OCI-LY7 (cell line): ENCODE measurements around the gene UBE3A. TPM values are rescaled to one million over a fixed set of nuclear protein-coding genes. Genes with fewer than 3 reads are reported as not detected.
"Not testable (repeated sequence)": the region's sequence is repeated elsewhere in the genome, so short reads cannot be mapped to it uniquely, and the experiment has no call there.

Source experiments
- BruUV-seq: library from RNA; stranded (reverse); fragments of 400-500 nt; replicated peaks from 2 replicates; lab custom pipeline; 2021; lab: Mats Ljungman, UMichigan
- CTCF ChIA-PET: fragments of 300-600 bp; sonication (Branson Sonifier 250); formaldehyde crosslinking; loops from one replicate; lab custom pipeline; 2022; ENCODE audit warnings: antibody characterized with exemption; ENCODE audit not compliant: unreplicated experiment; lab: Charles Lee
- POLR2A ChIA-PET: fragments of 300-600 bp; sonication (Branson Sonifier 250); formaldehyde crosslinking; loops from one replicate; lab custom pipeline; 2022; ENCODE audit warnings: antibody characterized with exemption; lab: Charles Lee
- DNase-seq: peaks from one replicate; pipeline ENCODE4 v3.0.0-alpha.2; 2015; ENCODE audit warnings: low spot score
- H2AFZ ChIP-seq: fragments of 200-600 bp; sonication (generic), shearing (Covaris generic); 2 replicates; pipeline ENCODE4 v1.6.1; 2014; ENCODE audit warnings: mild to moderate bottlenecking, antibody characterized with exemption, low read length, moderate library complexity
- H3K27ac ChIP-seq: fragments of 200-600 bp; sonication (generic); 2 replicates; pipeline ENCODE4 v1.5.1; 2014; ENCODE audit warnings: mixed run types, low read depth, mild to moderate bottlenecking, moderate library complexity, low read length, inconsistent platforms; ENCODE audit not compliant: poor library complexity, severe bottlenecking
- H3K36me3 ChIP-seq: fragments of 200-600 bp; sonication (generic); 2 replicates; pipeline ENCODE4 v1.6.1; 2014; ENCODE audit warnings: mild to moderate bottlenecking, antibody characterized with exemption, low read length, moderate library complexity, mixed read lengths; ENCODE audit not compliant: insufficient read depth
- H3K4me1 ChIP-seq: fragments of 200-600 bp; sonication (generic); 2 replicates; pipeline ENCODE4 v1.5.1; 2014; ENCODE audit warnings: mild to moderate bottlenecking, low read length; ENCODE audit not compliant: insufficient read depth, poor library complexity, severe bottlenecking
- H3K4me2 ChIP-seq: fragments of 200-600 bp; sonication (generic); 2 replicates; pipeline ENCODE4 v1.6.1; 2014; ENCODE audit warnings: mild to moderate bottlenecking, low read length
- H3K4me3 ChIP-seq: fragments of 200-600 bp; sonication (generic); 2 replicates; pipeline ENCODE4 v1.5.1; 2014; ENCODE audit warnings: mild to moderate bottlenecking, low read depth, low read length; ENCODE audit not compliant: poor library complexity, severe bottlenecking
- H3K79me2 ChIP-seq: fragments of 200-600 bp; sonication (generic); 2 replicates; pipeline ENCODE4 v1.6.1; 2016; ENCODE audit warnings: low read depth, mild to moderate bottlenecking, low read length, moderate library complexity, mixed read lengths; ENCODE audit not compliant: insufficient read depth
- H3K9me2 ChIP-seq: fragments of 200-600 bp; sonication (generic); 2 replicates; pipeline ENCODE4 v1.6.1; 2016; ENCODE audit warnings: mild to moderate bottlenecking, low read length, mixed read lengths; ENCODE audit not compliant: insufficient read depth
- H3K9me3 ChIP-seq: fragments of 200-600 bp; sonication (generic); 2 replicates; pipeline ENCODE4 v1.6.1; 2014; ENCODE audit warnings: mild to moderate bottlenecking, mixed run types, low read length, mixed read lengths
- H4K20me1 ChIP-seq: fragments of 200-600 bp; sonication (generic); 2 replicates; pipeline ENCODE4 v1.6.1; 2014; ENCODE audit warnings: mild to moderate bottlenecking, antibody characterized with exemption, low read length, moderate library complexity, mixed read lengths; ENCODE audit not compliant: insufficient read depth
- EZH2phosphoT487 ChIP-seq: fragments of 200-600 bp; sonication (generic); IDR thresholded peaks from 2 replicates; pipeline ENCODE4 v1.6.1; 2018; ENCODE audit warnings: low read depth, borderline replicate concordance, mild to moderate bottlenecking, mixed run types, antibody characterized with exemption, low read length, moderate library complexity, mixed read lengths
- intact Hi-C: fragments of 100-400 bp; cut with micrococcal nuclease; formaldehyde crosslinking; loops from one replicate; pipeline ENCODE4 v1.10.0; 2022; ENCODE audit not compliant: unreplicated experiment
- total RNA-seq, 2 experiments: library from RNA; depleted of rRNA in 1 of 2; stranded (reverse); fragments of >200 nt in 1 of 2; shearing (Covaris generic) in 1 of 2; gene quantifications; 2 replicates each; pipeline ENCODE4 v1.2.3, GENCODE V29; 2014 to 2022
- TF ChIP-seq, protein P1 (sequence below): fragments of 200-600 bp; sonication (generic); conservative IDR thresholded peaks from 2 replicates; pipeline ENCODE4 v1.5.1; 2014; ENCODE audit warnings: mild to moderate bottlenecking, antibody characterized with exemption, low read length, moderate library complexity, mixed read lengths

The UBE3A gene
- total RNA-seq, 2 experiments from 2014 or later: 95.9 to 158 TPM

- ChIA-PET POLR2A (interaction anchor here (0.6 to 2.0 kb wide), 5 partner anchors 8 to 42 kb away, joined by 3 to 16 read pairs (median 3); no protein-coding TSS in a partner anchor), CTCF (interaction anchor here (0.6 kb wide), 1 partner anchor 1827 kb away, joined by 3 read pairs; no protein-coding TSS in a partner anchor)
- Histone ChIP-seq H3K4me2 (no peak overlapping the region), H3K36me3 (peaks cover 94% of the 10 kb centered on the region), H3K9me2 (no peaks in the 10 kb centered on the region), H3K27ac (no peak overlapping the region), H3K9me3 (peaks cover 15% of the 10 kb centered on the region; the same call in 1 of the 2 replicates), H2AFZ (no peak overlapping the region), H3K4me3 (no peak overlapping the region), H3K4me1 (peaks cover 36% of the 10 kb centered on the region), H3K79me2 (peaks cover 100% of the 10 kb centered on the region), H4K20me1 (peaks cover 16% of the 10 kb centered on the region; the same call in 1 of the 2 replicates)
- no peak for TF ChIP-seq EZH2phosphoT487
- TF ChIP-seq, protein P1, sequence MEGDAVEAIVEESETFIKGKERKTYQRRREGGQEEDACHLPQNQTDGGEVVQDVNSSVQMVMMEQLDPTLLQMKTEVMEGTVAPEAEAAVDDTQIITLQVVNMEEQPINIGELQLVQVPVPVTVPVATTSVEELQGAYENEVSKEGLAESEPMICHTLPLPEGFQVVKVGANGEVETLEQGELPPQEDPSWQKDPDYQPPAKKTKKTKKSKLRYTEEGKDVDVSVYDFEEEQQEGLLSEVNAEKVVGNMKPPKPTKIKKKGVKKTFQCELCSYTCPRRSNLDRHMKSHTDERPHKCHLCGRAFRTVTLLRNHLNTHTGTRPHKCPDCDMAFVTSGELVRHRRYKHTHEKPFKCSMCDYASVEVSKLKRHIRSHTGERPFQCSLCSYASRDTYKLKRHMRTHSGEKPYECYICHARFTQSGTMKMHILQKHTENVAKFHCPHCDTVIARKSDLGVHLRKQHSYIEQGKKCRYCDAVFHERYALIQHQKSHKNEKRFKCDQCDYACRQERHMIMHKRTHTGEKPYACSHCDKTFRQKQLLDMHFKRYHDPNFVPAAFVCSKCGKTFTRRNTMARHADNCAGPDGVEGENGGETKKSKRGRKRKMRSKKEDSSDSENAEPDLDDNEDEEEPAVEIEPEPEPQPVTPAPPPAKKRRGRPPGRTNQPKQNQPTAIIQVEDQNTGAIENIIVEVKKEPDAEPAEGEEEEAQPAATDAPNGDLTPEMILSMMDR: no peak
- no TSS peak for BruUV-seq
- intact Hi-C loops: no loop called here
- DNase-seq: no peak
Measured at GRCh38 chr15:25415707-25416106, 23.1 kb downstream of the UBE3A start.

GRCh38 chr15:25415217-25415616, 23.6 kb downstream of the UBE3A start:
- Histone ChIP-seq H3K4me2 (no peak overlapping the region), H2AFZ (no peak overlapping the region), H4K20me1 (peaks cover 21% of the 10 kb centered on the region; the same call in 1 of the 2 replicates), H3K4me3 (no peak overlapping the region), H3K9me2 (no peaks in the 10 kb centered on the region), H3K9me3 (peaks cover 10% of the 10 kb centered on the region; the same call in 1 of the 2 replicates), H3K79me2 (peaks cover 100% of the 10 kb centered on the region), H3K4me1 (peaks cover 36% of the 10 kb centered on the region), H3K36me3 (peaks cover 91% of the 10 kb centered on the region), H3K27ac (no peak overlapping the region)
- CTCF ChIA-PET: no interaction called here
- intact Hi-C loops: no loop called here
- POLR2A ChIA-PET: interaction anchor here (1.0 kb wide), 1 partner anchor 22 kb away, joined by 4 read pairs; no protein-coding TSS in a partner anchor
- no peak for DNase-seq
- BruUV-seq: no TSS peak
- TF ChIP-seq EZH2phosphoT487: no peak
- TF ChIP-seq, protein P1: no peak

DNA sequence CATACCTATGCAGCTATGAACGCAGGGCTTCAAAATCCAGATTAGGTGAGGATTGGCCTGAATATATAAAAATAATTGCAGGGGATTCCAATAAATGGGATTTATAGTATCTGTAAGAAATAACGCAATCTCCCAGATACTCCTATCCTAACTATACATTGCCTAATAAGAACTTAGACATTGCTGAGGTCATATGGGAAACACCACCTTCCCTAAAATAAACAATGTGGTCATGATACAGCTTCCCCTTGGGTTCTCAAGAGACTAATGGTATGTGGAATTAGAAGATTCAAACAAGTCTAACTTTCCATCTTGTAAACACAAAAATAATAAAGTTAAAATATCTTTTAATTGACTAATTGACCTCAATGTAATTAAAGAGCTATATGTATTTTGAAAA, 28.2 kb downstream of the UBE3A start:
- H3K4me1 ChIP-seq: peaks cover 26% of the 10 kb centered on the region
- H3K4me2 ChIP-seq: no peak overlapping the region
- ChIA-PET POLR2A (interaction anchor here (1.0 to 1.8 kb wide), 6 partner anchors 8 to 53 kb away, joined by 3 to 7 read pairs (median 4); no protein-coding TSS in a partner anchor), CTCF (no interaction called here)
- H3K79me2 ChIP-seq: peaks cover 100% of the 10 kb centered on the region
- intact Hi-C loops: no loop called here
- H3K9me3 ChIP-seq: no peaks in the 10 kb centered on the region; the same call in 1 of the 2 replicates
- TF ChIP-seq EZH2phosphoT487: no peak
- TF ChIP-seq, protein P1: no peak
- no peak overlapping the region for H3K4me3 ChIP-seq
- no peaks in the 10 kb centered on the region for H3K9me2 ChIP-seq
- BruUV-seq: no TSS peak
- peaks cover 82% of the 10 kb centered on the region for H3K36me3 ChIP-seq
- H4K20me1 ChIP-seq: peaks cover 31% of the 10 kb centered on the region; the same call in 1 of the 2 replicates
- no peak overlapping the region for H3K27ac ChIP-seq
- no peak for DNase-seq
- H2AFZ ChIP-seq: no peak overlapping the region

- H3K79me2 ChIP-seq: peaks cover 100% of the 10 kb centered on the region
- H3K27ac ChIP-seq, intact Hi-C loops, H3K4me3 ChIP-seq, CTCF ChIA-PET, H3K9me2 ChIP-seq, H3K9me3 ChIP-seq, BruUV-seq, H3K4me2 ChIP-seq, H2AFZ ChIP-seq, DNase-seq: not testable (repeated sequence)
- H3K4me1 ChIP-seq: peaks cover 25% of the 10 kb centered on the region
- peaks cover 32% of the 10 kb centered on the region; the same call in 1 of the 2 replicates for H4K20me1 ChIP-seq
- POLR2A ChIA-PET: interaction anchor here (1.1 kb wide), 1 partner anchor 52 kb away, joined by 4 read pairs; no protein-coding TSS in a partner anchor
- H3K36me3 ChIP-seq: peaks cover 83% of the 10 kb centered on the region
Measured at GRCh38 chr15:25409731-25410130, 29.1 kb downstream of the UBE3A start.
